Activated CD4-positive, CD25-positive, alpha-beta regulatory T cell (primary cell): ENCODE results near the gene RCAN3.

Source experiments
- DNase-seq, 4 experiments: peaks; one replicate each; lab custom pipeline; 2025; lab: John Stamatoyannopoulos, UW

RCAN3 gene

GRCh38 chr1:24551290-24551959, 48.8 kb downstream of the RCAN3 start:
- DNase-seq = no peak

- DNase-seq = no peak
Measured at GRCh38 chr1:24551960-24552571, 49.4 kb downstream of the RCAN3 start.

GRCh38 chr1:24553931-24554330, 51.3 kb downstream of the RCAN3 start:
- no peak for DNase-seq

- DNase-seq = no peak
Measured at GRCh38 chr1:24554714-24555113, 52.1 kb downstream of the RCAN3 start.

GRCh38 chr1:24555591-24556413, 53.2 kb downstream of the RCAN3 start, which contains the start of gene NCMAP:
Gene NCMAP, plus strand, starts transcription at chr1:24556087. Its CDS starts 39,344 bp downstream, at chr1:24595431.
- DNase-seq = peak in 2 of 4 experiments; percentile 12 to 19

GRCh38 chr1:24556414-24556795, 53.8 kb downstream of the RCAN3 start:
- no peak for DNase-seq

- DNase-seq = no peak
Measured at GRCh38 chr1:24557220-24557619, 54.6 kb downstream of the RCAN3 start.

- DNase-seq = no peak
Measured at GRCh38 chr1:24557711-24558131, 55.1 kb downstream of the RCAN3 start.

GRCh38 chr1:24558455-24558854, 55.8 kb downstream of the RCAN3 start:
- DNase-seq = no peak

GRCh38 chr1:24558902-24559791, 56.5 kb downstream of the RCAN3 start:
- no peak for DNase-seq

GRCh38 chr1:24560361-24560760, 57.7 kb downstream of the RCAN3 start:
- DNase-seq = no peak

GRCh38 chr1:24562625-24563024, 60.0 kb downstream of the RCAN3 start:
- DNase-seq = no peak

GRCh38 chr1:24564695-24565094, 62.1 kb downstream of the RCAN3 start:
- no peak for DNase-seq

GRCh38 chr1:24566236-24566867, 63.7 kb downstream of the RCAN3 start:
- DNase-seq = no peak

- DNase-seq = no peak
Measured at GRCh38 chr1:24567792-24568388, 65.3 kb downstream of the RCAN3 start.

GRCh38 chr1:24568475-24568874, 65.8 kb downstream of the RCAN3 start:
- no peak for DNase-seq

GRCh38 chr1:24570265-24571125, 67.9 kb downstream of the RCAN3 start:
- no peak for DNase-seq

- no peak for DNase-seq
Measured at GRCh38 chr1:24572301-24572700, 69.7 kb downstream of the RCAN3 start.

- DNase-seq = no peak
Measured at GRCh38 chr1:24575905-24576587, 73.4 kb downstream of the RCAN3 start.
